Suprapubic skin (tissue), 4 donors: ENCODE results near the gene DISC1.

Source experiments
- POLR2A ChIP-seq, 2 donors: fragments of 450-650 bp; IDR thresholded peaks; one replicate each; pipeline ENCODE4 v1.6.1; 2017; ENCODE audit warnings: antibody characterized with exemption in 2 of 2, mild to moderate bottlenecking in 2 of 2, moderate library complexity in 2 of 2
- POLR2AphosphoS5 ChIP-seq, 3 donors: sonication (generic); formaldehyde crosslinking; IDR thresholded peaks; one replicate each; pipeline ENCODE4 v1.6.1; 2017; ENCODE audit warnings: antibody characterized with exemption in 3 of 3
- TF ChIP-seq, protein P1 (sequence below), 2 donors: fragments of 200-600 bp in 1 of 2; fragments of 450-650 bp in 1 of 2; sonication (generic) in 1 of 2; IDR thresholded peaks; one replicate each; pipeline ENCODE4 v1.5.1; 2016 to 2019; ENCODE audit warnings: antibody characterized with exemption in 2 of 2, mild to moderate bottlenecking in 1 of 2, moderate library complexity in 1 of 2

DNA sequence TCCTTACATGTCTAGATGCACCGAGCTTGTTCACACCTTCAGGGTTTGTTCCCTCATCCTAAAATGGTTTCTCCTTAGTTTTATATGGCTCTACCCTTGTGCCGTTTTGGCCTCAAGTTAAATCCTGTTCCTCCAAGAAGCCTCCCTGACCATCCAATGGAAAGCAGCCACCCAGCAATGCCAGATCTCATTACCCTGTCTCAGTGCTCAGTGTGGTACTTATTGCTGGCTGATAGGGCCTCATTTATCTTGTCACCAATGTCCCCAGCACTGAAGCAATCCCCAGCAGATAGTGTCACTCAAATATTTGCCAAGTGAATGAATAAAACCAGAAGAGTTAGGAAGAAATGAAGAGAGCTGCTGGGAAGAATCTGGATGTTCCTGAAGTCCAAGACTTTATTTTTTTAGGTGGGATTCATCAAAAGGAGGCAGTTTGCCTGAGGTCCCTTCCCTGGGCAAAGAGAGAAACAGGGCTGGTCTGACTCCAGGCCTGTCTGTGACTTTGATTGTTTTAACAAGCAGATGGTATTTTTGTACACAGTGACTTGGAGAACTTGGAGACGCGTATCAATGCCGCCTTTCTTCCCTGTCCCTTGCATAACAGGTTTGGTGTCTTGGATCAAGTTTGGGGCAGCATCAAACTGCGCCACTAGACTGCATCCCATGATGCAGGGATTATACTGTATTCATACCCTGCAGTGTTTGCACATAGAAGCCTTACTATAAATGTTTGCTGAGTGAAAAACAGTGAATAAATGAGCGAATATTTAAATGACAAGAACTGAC, 221.2 kb downstream of the DISC1 start:
- TF ChIP-seq POLR2A (IDR thresholded peaks at IDR 0.05) (no peak), POLR2AphosphoS5 (IDR thresholded peaks at IDR 0.05) (no peak)
- TF ChIP-seq, protein P1, sequence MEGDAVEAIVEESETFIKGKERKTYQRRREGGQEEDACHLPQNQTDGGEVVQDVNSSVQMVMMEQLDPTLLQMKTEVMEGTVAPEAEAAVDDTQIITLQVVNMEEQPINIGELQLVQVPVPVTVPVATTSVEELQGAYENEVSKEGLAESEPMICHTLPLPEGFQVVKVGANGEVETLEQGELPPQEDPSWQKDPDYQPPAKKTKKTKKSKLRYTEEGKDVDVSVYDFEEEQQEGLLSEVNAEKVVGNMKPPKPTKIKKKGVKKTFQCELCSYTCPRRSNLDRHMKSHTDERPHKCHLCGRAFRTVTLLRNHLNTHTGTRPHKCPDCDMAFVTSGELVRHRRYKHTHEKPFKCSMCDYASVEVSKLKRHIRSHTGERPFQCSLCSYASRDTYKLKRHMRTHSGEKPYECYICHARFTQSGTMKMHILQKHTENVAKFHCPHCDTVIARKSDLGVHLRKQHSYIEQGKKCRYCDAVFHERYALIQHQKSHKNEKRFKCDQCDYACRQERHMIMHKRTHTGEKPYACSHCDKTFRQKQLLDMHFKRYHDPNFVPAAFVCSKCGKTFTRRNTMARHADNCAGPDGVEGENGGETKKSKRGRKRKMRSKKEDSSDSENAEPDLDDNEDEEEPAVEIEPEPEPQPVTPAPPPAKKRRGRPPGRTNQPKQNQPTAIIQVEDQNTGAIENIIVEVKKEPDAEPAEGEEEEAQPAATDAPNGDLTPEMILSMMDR (IDR thresholded peaks at IDR 0.05) = no peak
